Pons (tissue), 1 donor: ENCODE results near the gene ARFGEF3.
"Not testable (repeated sequence)": the region's sequence is repeated elsewhere in the genome, so short reads cannot be mapped to it uniquely, and the experiment has no call there.

Source experiments
- DNase-seq: peaks from one replicate; pipeline ENCODE4 v3.0.0-alpha.2; 2016; ENCODE audit warnings: low spot score

The ARFGEF3 gene

GRCh38 chr6:138161338-138162110 lies at the start of gene ARFGEF3:
Gene ARFGEF3 (plus strand): TSS chr6:138161939. CDS start chr6:138162087, 148 bp downstream.
- no peak for DNase-seq

GRCh38 chr6:138113588-138114210 lies 48.0 kb upstream of the ARFGEF3 start:
- DNase-seq: no peak

GRCh38 chr6:138115201-138115600 lies 46.5 kb upstream of the ARFGEF3 start:
- no peak for DNase-seq

GRCh38 chr6:138115877-138116660 lies 45.7 kb upstream of the ARFGEF3 start:
- peak; percentile 78 for DNase-seq

GRCh38 chr6:138116661-138116999 lies 45.1 kb upstream of the ARFGEF3 start:
- DNase-seq: no peak

- DNase-seq: no peak
Measured at GRCh38 chr6:138117376-138117914, 44.3 kb upstream of the ARFGEF3 start.

- DNase-seq: not testable (repeated sequence)
Measured at GRCh38 chr6:138119229-138119628, 42.5 kb upstream of the ARFGEF3 start.

- DNase-seq: no peak
Measured at GRCh38 chr6:138119976-138120375, 41.8 kb upstream of the ARFGEF3 start.

- no peak for DNase-seq
Measured at GRCh38 chr6:138124096-138124495, 37.6 kb upstream of the ARFGEF3 start.

- DNase-seq: no peak
Measured at GRCh38 chr6:138128096-138128495, 33.6 kb upstream of the ARFGEF3 start.

GRCh38 chr6:138129190-138129589 lies 32.5 kb upstream of the ARFGEF3 start:
- DNase-seq: no peak

- no peak for DNase-seq
Measured at GRCh38 chr6:138142806-138143205, 18.9 kb upstream of the ARFGEF3 start.

- no peak for DNase-seq
Measured at GRCh38 chr6:138145402-138145801, 16.3 kb upstream of the ARFGEF3 start.

GRCh38 chr6:138146544-138146943 lies 15.2 kb upstream of the ARFGEF3 start:
- DNase-seq: no peak

GRCh38 chr6:138155443-138155842 lies 6.3 kb upstream of the ARFGEF3 start:
- no peak for DNase-seq

- peak; percentile 37 for DNase-seq
Measured at GRCh38 chr6:138157986-138158638, 3.6 kb upstream of the ARFGEF3 start.

GRCh38 chr6:138159246-138159645 lies 2.5 kb upstream of the ARFGEF3 start:
- no peak for DNase-seq

- no peak for DNase-seq
Measured at GRCh38 chr6:138160329-138161087, 1.2 kb upstream of the ARFGEF3 start.

GRCh38 chr6:138161088-138161337 lies 726 bp upstream of the ARFGEF3 start:
- DNase-seq: no peak

GRCh38 chr6:138162111-138162954 lies 594 bp downstream of the ARFGEF3 start:
- peak; percentile 48 for DNase-seq
